HepG2 (cell line): ENCODE data around the gene TUBAL3. TPM values are rescaled to one million over a fixed set of nuclear protein-coding genes. Genes with fewer than 3 reads are reported as not detected.

ENCODE experiments used
- ATAC-seq: fragments of 200-7000 bp; cut with Tn5 transposase; 3 replicates; pipeline ENCODE4 v1.9.1; 2020; ENCODE audit warnings: mild to moderate bottlenecking, moderate library complexity
- BruUV-seq: library from RNA; stranded (reverse); fragments of 400-500 nt; replicated peaks from 2 replicates; lab custom pipeline; 2021; lab: Mats Ljungman, UMichigan
- CTCF ChIA-PET: fragments of 300-600 bp; formaldehyde crosslinking; extraction: SDS; loops from one replicate; lab custom pipeline; 2021; ENCODE audit warnings: low total read pairs, inconsistent platforms, low intra/inter-chr PET ratio; lab: Yijun Ruan, JAX
- POLR2A ChIA-PET: fragments of 350-600 bp; sonication (Branson Sonifier 250); formaldehyde crosslinking; loops from one replicate; lab custom pipeline; 2020; ENCODE audit warnings: antibody characterized with exemption, inconsistent platforms; lab: Yijun Ruan, JAX
- DNase-seq: peaks from one replicate; pipeline ENCODE4 v3.0.0-alpha.2; 2015; ENCODE audit warnings: low spot score
- FAIRE-seq: peaks from 3 replicates; lab custom pipeline; 2011; peaks lifted over from hg19 to GRCh38; lab: Jason Lieb, UNC
- H2AFZ ChIP-seq: one replicate; pipeline ENCODE4 v1.6.1; 2011; ENCODE audit warnings: low read length, inconsistent platforms
- H3K27ac ChIP-seq: fragments of 300-600 bp; 3 replicates; pipeline ENCODE4 v1.8.0; 2011; ENCODE audit warnings: mixed run types, mild to moderate bottlenecking, mixed read lengths, low read length, inconsistent platforms; ENCODE audit not compliant: insufficient read depth; ENCODE audit errors: extremely low read length
- H3K27me3 ChIP-seq, 2 experiments: fragments of 200-600 bp in 1 of 2; 2 replicates in 1 of 2; 3 replicates in 1 of 2; pipeline versions ENCODE4 v1.6.0 to v1.8.0; 2011; ENCODE audit warnings: low read length in 2 of 2, mild to moderate bottlenecking in 2 of 2, moderate library complexity in 2 of 2, inconsistent platforms in 1 of 2; ENCODE audit not compliant: insufficient read depth in 2 of 2, control insufficient read depth in 1 of 2
- H3K36me3 ChIP-seq, 2 experiments: fragments of 200-600 bp in 1 of 2; replicated peaks in 1 of 2; 2 replicates in 1 of 2; 3 replicates in 1 of 2; pipeline versions ENCODE4 v1.5.1 to v1.8.0; 2011; ENCODE audit warnings: low read length in 2 of 2, inconsistent platforms in 1 of 2; ENCODE audit not compliant: insufficient read depth in 2 of 2, control insufficient read depth in 1 of 2
- H3K4me1 ChIP-seq: 2 replicates; pipeline ENCODE4 v1.5.1; 2012; ENCODE audit warnings: low read length, inconsistent platforms; ENCODE audit not compliant: insufficient read depth
- H3K4me2 ChIP-seq: 2 replicates; pipeline ENCODE4 v1.6.0; 2011; ENCODE audit warnings: low read depth, low read length, inconsistent platforms
- H3K4me3 ChIP-seq, 3 experiments: fragments of 200-600 bp in 1 of 3; sonication (generic), shearing (Covaris generic) in 1 of 3; replicated peaks in 1 of 3; 2 replicates each; pipeline ENCODE4 v1.5.1; 2011 to 2016; ENCODE audit warnings: low read length in 3 of 3, inconsistent platforms in 2 of 3, low read depth in 2 of 3, mild to moderate bottlenecking in 2 of 3, control low read depth in 1 of 3, mixed read lengths in 1 of 3; ENCODE audit not compliant: insufficient read depth in 1 of 3
- H3K79me2 ChIP-seq: one replicate; pipeline ENCODE4 v1.6.1; 2011; ENCODE audit warnings: low read length, inconsistent platforms; ENCODE audit not compliant: insufficient read depth
- H3K9ac ChIP-seq: 2 replicates; pipeline ENCODE4 v1.6.0; 2011; ENCODE audit warnings: mild to moderate bottlenecking, low read depth, low read length, inconsistent platforms; ENCODE audit not compliant: insufficient read depth
- H3K9me3 ChIP-seq: 2 replicates; pipeline ENCODE4 v1.5.1; 2012; ENCODE audit warnings: mild to moderate bottlenecking, low read length
- H4K20me1 ChIP-seq: 2 replicates; pipeline ENCODE4 v1.6.0; 2011; ENCODE audit warnings: inconsistent platforms, mild to moderate bottlenecking, low read length, moderate library complexity; ENCODE audit not compliant: insufficient read depth
- E2F5 ChIP-seq: sonication (generic); formaldehyde crosslinking; conservative IDR thresholded peaks from 2 replicates; pipeline ENCODE4 v1.4.0; 2020; ENCODE audit warnings: missing genetic modification reagents
- HES4 ChIP-seq: sonication (generic); formaldehyde crosslinking; IDR thresholded peaks from 2 replicates; pipeline ENCODE4 v1.9.0; 2021; ENCODE audit warnings: mild to moderate bottlenecking, missing genetic modification reagents, borderline replicate concordance
- KLF16 ChIP-seq, 2 experiments: sonication (generic) in 1 of 2; formaldehyde crosslinking in 1 of 2; IDR thresholded peaks; 2 replicates each; pipeline versions ENCODE4 v1.6.1 to v1.8.0; 2016 to 2023; ENCODE audit warnings: missing genetic modification reagents in 2 of 2, missing compliant biosample characterization in 1 of 2
- MATR3 ChIP-seq: sonication (generic); formaldehyde crosslinking; IDR thresholded peaks from 2 replicates; pipeline ENCODE4 v1.4.0; 2020; ENCODE audit warnings: missing genetic modification reagents
- NCOR1 ChIP-seq: fragments of 200-600 bp; sonication (generic); IDR thresholded peaks from 2 replicates; pipeline ENCODE4 v1.7.0; 2017; ENCODE audit warnings: antibody characterized with exemption, low read length, borderline replicate concordance
- NFIB ChIP-seq: sonication (generic); formaldehyde crosslinking; IDR thresholded peaks from 2 replicates; pipeline ENCODE4 v1.9.0; 2021; ENCODE audit warnings: missing genetic modification reagents, mild to moderate bottlenecking, borderline replicate concordance
- REPIN1 ChIP-seq: sonication (generic); formaldehyde crosslinking; IDR thresholded peaks from 2 replicates; pipeline ENCODE4 v1.8.0; 2022; ENCODE audit warnings: missing genetic modification reagents, low read depth, mild to moderate bottlenecking, borderline replicate concordance
- RFX1 ChIP-seq: fragments of 450-650 bp; IDR thresholded peaks from 2 replicates; pipeline ENCODE4 v1.6.1; 2017
- TFE3 ChIP-seq: IDR thresholded peaks from 2 replicates; pipeline ENCODE4 v1.6.1; 2016
- XBP1 ChIP-seq: sonication (generic); formaldehyde crosslinking; IDR thresholded peaks from 2 replicates; pipeline ENCODE4 v1.5.0; 2020; ENCODE audit warnings: missing genetic modification reagents
- ZFP36L2 ChIP-seq: sonication (generic); formaldehyde crosslinking; IDR thresholded peaks from 2 replicates; pipeline ENCODE4 v1.4.0; 2020; ENCODE audit warnings: missing genetic modification reagents
- ZNF350 ChIP-seq: sonication (generic); formaldehyde crosslinking; IDR thresholded peaks from 2 replicates; pipeline ENCODE4 v1.4.0; 2020; ENCODE audit warnings: mild to moderate bottlenecking, low read depth, missing genetic modification reagents, borderline replicate concordance
- ZNF615 ChIP-seq: sonication (generic); formaldehyde crosslinking; IDR thresholded peaks from 2 replicates; pipeline ENCODE4 v1.5.0; 2020; ENCODE audit warnings: mild to moderate bottlenecking, missing genetic modification reagents, borderline replicate concordance
- ZNF713 ChIP-seq: sonication (generic); formaldehyde crosslinking; IDR thresholded peaks from 2 replicates; pipeline ENCODE4 v1.4.0; 2020; ENCODE audit warnings: mild to moderate bottlenecking, missing genetic modification reagents
- ZNF772 ChIP-seq: sonication (generic); formaldehyde crosslinking; IDR thresholded peaks from 2 replicates; pipeline ENCODE4 v1.5.0; 2020; ENCODE audit warnings: mild to moderate bottlenecking, missing genetic modification reagents
- ZNF839 ChIP-seq: sonication (generic); formaldehyde crosslinking; IDR thresholded peaks from 2 replicates; pipeline ENCODE4 v1.4.0; 2020; ENCODE audit warnings: missing genetic modification reagents, mild to moderate bottlenecking, borderline replicate concordance
- WGBS: methylation state at CpG from one replicate; pipeline ENCODE4 v1.1.6; 2017; ENCODE audit warnings: low lambda C conversion rate; 5-methylcytosine and 5-hydroxymethylcytosine counted together
- in situ Hi-C: cut with HindIII; loops from 2 replicates; pipeline ENCODE4 v1.10.0; 2017; ENCODE audit warnings: low pct_unique_long_range_greater_than_20kb; ENCODE audit not compliant: extremely low pct_ligation_motif_present
- intact Hi-C: fragments of 100-400 bp; cut with micrococcal nuclease; formaldehyde crosslinking; loops from one replicate; pipeline ENCODE4 v1.10.0; 2022; ENCODE audit not compliant: unreplicated experiment
- polyA plus RNA-seq, 8 experiments: library from polyadenylated mRNA; depleted of rRNA in 3 of 8; stranded (reverse) in 7 of 8; unstranded in 1 of 8; fragments of >200 nt; fragmentation: Illumina TruSeq in 4 of 8; extraction: Trizol in 4 of 8; gene quantifications; 2 replicates each; pipeline versions ENCODE4 v1.2.1 to v1.2.3, GENCODE V29; 2011 to 2016; ENCODE audit warnings: low read depth in 4 of 8, missing spikeins in 1 of 8, mixed read lengths in 1 of 8; ENCODE audit not compliant: insufficient read depth in 1 of 8
- total RNA-seq, 5 experiments: library from RNA; depleted of rRNA; stranded (reverse); fragments of >200 nt; fragmentation: Illumina TruSeq; extraction: Trizol; gene quantifications; 2 replicates each; pipeline ENCODE4 v1.2.3, GENCODE V29; 2016; ENCODE audit warnings: low read depth in 1 of 5
- TF ChIP-seq, protein P1 (sequence below): IDR thresholded peaks from 2 replicates; pipeline ENCODE4 v1.6.1; 2012; ENCODE audit warnings: low read depth, low read length, improper control_type of control experiment

Gene TUBAL3
- total and polyA plus RNA-seq, 2 of the 13 experiments (the other 11 are each of a cell fraction or from before 2014, with no cell fraction given), result 0.07 to 0.26 TPM

GRCh38 chr10:5446390-5446926 is 41.8 kb upstream of the TUBAL3 start (continued):
- TF ChIP-seq MATR3 (CRISPR knock-in tag), result no peak
- TF ChIP-seq XBP1 (CRISPR knock-in tag), result no peak
- no peak for TF ChIP-seq NCOR1
- TF ChIP-seq, protein P1, sequence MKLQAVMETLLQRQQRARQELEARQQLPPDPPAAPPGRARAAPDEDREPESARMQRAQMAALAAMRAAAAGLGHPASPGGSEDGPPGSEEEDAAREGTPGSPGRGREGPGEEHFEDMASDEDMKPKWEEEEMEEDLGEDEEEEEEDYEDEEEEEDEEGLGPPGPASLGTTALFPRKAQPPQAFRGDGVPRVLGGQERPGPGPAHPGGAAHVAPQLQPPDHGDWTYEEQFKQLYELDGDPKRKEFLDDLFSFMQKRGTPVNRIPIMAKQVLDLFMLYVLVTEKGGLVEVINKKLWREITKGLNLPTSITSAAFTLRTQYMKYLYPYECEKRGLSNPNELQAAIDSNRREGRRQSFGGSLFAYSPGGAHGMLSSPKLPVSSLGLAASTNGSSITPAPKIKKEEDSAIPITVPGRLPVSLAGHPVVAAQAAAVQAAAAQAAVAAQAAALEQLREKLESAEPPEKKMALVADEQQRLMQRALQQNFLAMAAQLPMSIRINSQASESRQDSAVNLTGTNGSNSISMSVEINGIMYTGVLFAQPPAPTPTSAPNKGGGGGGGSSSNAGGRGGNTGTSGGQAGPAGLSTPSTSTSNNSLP, result no peak
- 0 out of 2 replicates have a peak, but pooled peaks have one; percentile 59 for TF ChIP-seq ZNF839 (CRISPR knock-in tag)
- TF ChIP-seq ZNF350, result peak; percentile 91
- peak; percentile 90; the same call in 1 of the 2 replicates for TF ChIP-seq ZNF772 (CRISPR knock-in tag)
- peak in 1 of 2 experiments; percentile 99; a peak in 2 of 4 replicates for TF ChIP-seq KLF16 (CRISPR knock-in tag; IDR thresholded peaks at IDR 0.05)
- 0 out of 2 replicates have a peak, but pooled peaks have one; percentile 37 for TF ChIP-seq ZNF615 (CRISPR knock-in tag)
- TF ChIP-seq ZNF713, result no peak
- no peak for TF ChIP-seq RFX1

GRCh38 chr10:5445006-5445405 is 40.4 kb upstream of the TUBAL3 start:
- no peak overlapping the region for H3K9ac ChIP-seq
- intact Hi-C loops, result loop anchor here (10.0 kb wide), 1 partner anchor 70 kb away; no protein-coding TSS in a partner anchor
- ChIA-PET POLR2A (no interaction called here), CTCF (no interaction called here)
- H4K20me1 ChIP-seq, result peaks cover 3% of the 10 kb centered on the region
- TF ChIP-seq TFE3 (no peak), HES4 (no peak), NFIB (CRISPR knock-in tag) (no peak), REPIN1 (CRISPR knock-in tag) (no peak), E2F5 (CRISPR knock-in tag) (no peak), ZFP36L2 (no peak)
- H3K9me3 ChIP-seq, result no peaks in the 10 kb centered on the region
- H3K27ac ChIP-seq, result no peak overlapping the region
- DNase-seq (no peak), ATAC-seq (no peak), FAIRE-seq (no peak)
- peaks cover 8% of the 10 kb centered on the region for H3K4me1 ChIP-seq
- no peak overlapping the region for H2AFZ ChIP-seq
- BruUV-seq, result no TSS peak
- peaks cover 36% of the 10 kb centered on the region for H3K79me2 ChIP-seq
- 95% methylated on average over 5 of the region's 5 CpGs for whole genome bisulfite sequencing
- no peaks in the 10 kb centered on the region; a peak in 2 of 5 replicates for H3K36me3 ChIP-seq
- H3K4me3 ChIP-seq, result no peak overlapping the region
- no peaks in the 10 kb centered on the region; a peak in 1 of 5 replicates for H3K27me3 ChIP-seq
- no peak overlapping the region for H3K4me2 ChIP-seq
- in situ Hi-C loops, result no loop called here
